HG03108 (cell line): Measurements from ENCODE around the gene LMO7.

Experiments used
- ATAC-seq: cut with Tn5 transposase; IDR thresholded peaks from one replicate; pipeline ENCODE4 v1.9.1; 2021; ENCODE audit warnings: moderate library complexity; ENCODE audit not compliant: unreplicated experiment

Gene LMO7

GRCh38 chr13:75796825-75797224 is 160.7 kb downstream of the LMO7 start:
- no peak for ATAC-seq

- ATAC-seq: no peak
These were observed 161.1 kb downstream of the LMO7 start for GRCh38 chr13:75797239-75797638.

- ATAC-seq: no peak
These were observed 161.6 kb downstream of the LMO7 start for GRCh38 chr13:75797719-75798118.

GRCh38 chr13:75798353-75799255 is 162.5 kb downstream of the LMO7 start:
- ATAC-seq: no peak

- ATAC-seq: no peak
These were observed 164.4 kb downstream of the LMO7 start for GRCh38 chr13:75800545-75800944.

GRCh38 chr13:75801388-75801945 is 165.3 kb downstream of the LMO7 start:
- no peak for ATAC-seq

GRCh38 chr13:75802161-75802560 is 166.0 kb downstream of the LMO7 start:
- ATAC-seq: no peak

- ATAC-seq: peak; percentile 53
These were observed 167.1 kb downstream of the LMO7 start for GRCh38 chr13:75803164-75803611.

- no peak for ATAC-seq
These were observed 167.9 kb downstream of the LMO7 start for GRCh38 chr13:75804054-75804453.

GRCh38 chr13:75804605-75805004 is 168.5 kb downstream of the LMO7 start:
- ATAC-seq: no peak

- ATAC-seq: no peak
These were observed 170.0 kb downstream of the LMO7 start for GRCh38 chr13:75806117-75806516.

GRCh38 chr13:75811361-75811760 is 175.2 kb downstream of the LMO7 start:
- no peak for ATAC-seq

GRCh38 chr13:75811841-75812240 is 175.7 kb downstream of the LMO7 start:
- ATAC-seq: no peak

GRCh38 chr13:75812751-75813181 is 176.6 kb downstream of the LMO7 start:
- ATAC-seq: no peak

GRCh38 chr13:75813323-75813722 is 177.2 kb downstream of the LMO7 start:
- ATAC-seq: no peak

GRCh38 chr13:75818179-75818967 is 182.2 kb downstream of the LMO7 start:
- no peak for ATAC-seq

GRCh38 chr13:75818968-75819225 is 182.8 kb downstream of the LMO7 start:
- ATAC-seq: no peak

- no peak for ATAC-seq
These were observed 189.0 kb downstream of the LMO7 start for GRCh38 chr13:75825161-75825560.

- ATAC-seq: no peak
These were observed 189.5 kb downstream of the LMO7 start for GRCh38 chr13:75825594-75825993.

- no peak for ATAC-seq
These were observed 190.3 kb downstream of the LMO7 start for GRCh38 chr13:75826391-75826790.

- ATAC-seq: no peak
These were observed 193.7 kb downstream of the LMO7 start for GRCh38 chr13:75829830-75830229.

- ATAC-seq: no peak
These were observed 194.7 kb downstream of the LMO7 start for GRCh38 chr13:75830842-75831241.
